ENCODE data around the gene MAG.

MAG gene

DNA sequence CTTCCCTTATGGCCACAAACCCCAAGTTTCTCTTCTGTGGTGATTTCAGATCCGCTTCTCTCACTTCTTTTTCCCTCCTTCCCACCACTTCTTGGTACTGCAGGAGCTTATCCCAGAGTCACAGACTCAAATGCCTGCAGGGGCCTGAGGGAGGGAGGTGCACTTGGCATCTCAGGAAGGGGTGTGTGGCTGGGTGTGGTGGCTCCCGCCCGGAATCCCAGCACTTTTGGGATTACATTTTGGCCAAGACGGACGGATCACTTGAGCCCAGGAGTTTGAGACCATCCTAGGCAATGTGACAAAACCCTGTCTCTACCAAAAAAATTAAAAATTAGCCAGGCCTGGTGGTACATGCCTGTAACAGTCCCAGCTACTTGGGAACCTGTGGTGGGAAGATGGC lies 17.6 kb upstream of the MAG start:
- DNase-seq (ENCODE audit: low read depth, low spot score), result no peak
- no peak overlapping the region for H3K4me3 ChIP-seq (ENCODE audit: low read depth, low read length)
- no peak for TF ChIP-seq CTCF (IDR thresholded peaks at IDR 0.05; ENCODE audit: low read depth, low read length)
- in situ Hi-C loops (cut with HindIII; ENCODE audit: low sequenced_read_pairs), result no loop called here

DNA sequence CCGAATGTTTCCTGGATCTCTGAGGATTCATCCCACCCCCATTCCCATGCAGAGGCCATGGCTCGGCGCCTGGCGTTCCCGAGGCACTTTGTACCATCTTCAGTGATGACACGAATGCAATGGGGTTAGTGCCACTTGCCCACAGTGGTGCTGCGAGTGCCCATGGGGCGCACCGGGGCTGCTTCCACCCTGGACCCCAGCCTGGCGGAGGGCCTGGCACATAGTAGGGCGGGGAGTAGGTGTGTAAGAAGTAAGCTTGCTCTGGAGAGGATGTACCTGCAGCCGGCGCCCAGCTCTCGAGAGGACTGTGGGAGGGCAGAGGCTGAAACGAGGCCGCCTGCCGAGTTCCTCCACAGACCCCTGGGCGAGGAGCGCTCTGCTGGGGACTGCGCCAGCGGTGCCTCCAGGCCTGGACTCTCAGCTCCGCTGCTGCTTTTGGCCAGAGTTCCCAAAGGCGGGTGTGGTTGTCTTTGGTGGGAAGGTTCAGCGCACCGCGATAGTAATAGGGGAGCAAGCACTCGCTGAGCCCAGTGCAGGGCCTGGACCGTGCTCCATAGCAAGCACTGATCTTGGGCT lies 15.2 kb upstream of the MAG start:
- H3K4me3 ChIP-seq (ENCODE audit: low read depth, low read length), result no peak overlapping the region
- in situ Hi-C loops (cut with HindIII; ENCODE audit: low sequenced_read_pairs), result no loop called here
- DNase-seq (ENCODE audit: low read depth, low spot score), result no peak
- TF ChIP-seq CTCF (IDR thresholded peaks at IDR 0.05; ENCODE audit: low read depth, low read length), result no peak

DNA sequence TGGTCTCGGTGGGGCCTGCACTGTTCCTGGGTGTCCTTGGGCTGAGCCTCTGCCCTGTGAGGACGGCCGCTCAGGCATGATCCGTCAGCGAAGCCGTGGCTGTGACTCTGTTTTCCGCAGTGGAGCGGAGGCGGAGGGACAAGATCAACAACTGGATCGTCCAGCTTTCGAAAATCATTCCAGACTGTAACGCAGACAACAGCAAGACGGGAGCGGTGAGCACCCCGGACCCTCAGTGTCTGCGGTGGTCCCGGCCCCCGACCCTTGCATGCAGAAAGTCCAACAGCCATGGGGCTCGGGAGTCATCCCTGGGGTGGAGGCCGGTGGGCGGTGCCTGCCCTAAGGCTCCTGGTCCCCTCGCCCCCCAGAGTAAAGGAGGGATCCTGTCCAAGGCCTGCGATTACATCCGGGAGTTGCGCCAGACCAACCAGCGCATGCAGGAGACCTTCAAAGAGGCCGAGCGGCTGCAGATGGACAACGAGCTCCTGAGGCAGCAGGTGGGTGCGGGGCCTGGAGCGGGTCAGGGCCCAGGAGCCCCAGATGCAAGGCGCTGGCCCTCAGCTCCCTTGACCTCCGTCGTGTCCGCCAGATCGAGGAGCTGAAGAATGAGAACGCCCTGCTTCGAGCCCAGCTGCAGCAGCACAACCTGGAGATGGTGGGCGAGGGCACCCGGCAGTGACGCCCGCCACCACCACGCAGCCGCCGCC lies 13.2 kb upstream of the MAG start:
- DNase-seq (ENCODE audit: low read depth, low spot score), result no peak
- H3K4me3 ChIP-seq (ENCODE audit: low read depth, low read length), result no peak overlapping the region
- in situ Hi-C loops (cut with HindIII; ENCODE audit: low sequenced_read_pairs), result no loop called here
- TF ChIP-seq CTCF (IDR thresholded peaks at IDR 0.05; ENCODE audit: low read depth, low read length), result no peak

DNA sequence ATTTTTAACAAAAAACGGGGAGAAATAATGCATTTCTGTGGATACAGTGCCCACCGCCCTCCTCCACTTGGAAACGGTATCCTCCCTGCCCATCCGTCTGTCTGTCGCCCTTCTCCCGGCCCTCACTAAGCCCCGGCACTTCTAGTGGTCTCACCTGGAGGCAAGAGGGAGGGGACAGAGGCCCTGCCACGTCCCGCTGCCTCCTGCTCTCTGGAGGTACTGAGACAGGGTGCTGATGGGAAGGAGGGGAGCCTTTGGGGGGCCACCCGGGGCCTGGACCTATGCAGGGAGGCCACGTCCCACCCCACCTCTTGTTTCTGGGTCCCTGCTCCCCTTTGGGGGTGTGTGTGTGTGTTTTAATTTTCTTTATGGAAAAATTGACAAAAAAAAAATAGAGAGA lies 12.6 kb upstream of the MAG start:
- no peak overlapping the region for H3K4me3 ChIP-seq (ENCODE audit: low read depth, low read length)
- in situ Hi-C loops (cut with HindIII; ENCODE audit: low sequenced_read_pairs), result no loop called here
- DNase-seq (ENCODE audit: low read depth, low spot score), result no peak
- no peak for TF ChIP-seq CTCF (IDR thresholded peaks at IDR 0.05; ENCODE audit: low read depth, low read length)

DNA sequence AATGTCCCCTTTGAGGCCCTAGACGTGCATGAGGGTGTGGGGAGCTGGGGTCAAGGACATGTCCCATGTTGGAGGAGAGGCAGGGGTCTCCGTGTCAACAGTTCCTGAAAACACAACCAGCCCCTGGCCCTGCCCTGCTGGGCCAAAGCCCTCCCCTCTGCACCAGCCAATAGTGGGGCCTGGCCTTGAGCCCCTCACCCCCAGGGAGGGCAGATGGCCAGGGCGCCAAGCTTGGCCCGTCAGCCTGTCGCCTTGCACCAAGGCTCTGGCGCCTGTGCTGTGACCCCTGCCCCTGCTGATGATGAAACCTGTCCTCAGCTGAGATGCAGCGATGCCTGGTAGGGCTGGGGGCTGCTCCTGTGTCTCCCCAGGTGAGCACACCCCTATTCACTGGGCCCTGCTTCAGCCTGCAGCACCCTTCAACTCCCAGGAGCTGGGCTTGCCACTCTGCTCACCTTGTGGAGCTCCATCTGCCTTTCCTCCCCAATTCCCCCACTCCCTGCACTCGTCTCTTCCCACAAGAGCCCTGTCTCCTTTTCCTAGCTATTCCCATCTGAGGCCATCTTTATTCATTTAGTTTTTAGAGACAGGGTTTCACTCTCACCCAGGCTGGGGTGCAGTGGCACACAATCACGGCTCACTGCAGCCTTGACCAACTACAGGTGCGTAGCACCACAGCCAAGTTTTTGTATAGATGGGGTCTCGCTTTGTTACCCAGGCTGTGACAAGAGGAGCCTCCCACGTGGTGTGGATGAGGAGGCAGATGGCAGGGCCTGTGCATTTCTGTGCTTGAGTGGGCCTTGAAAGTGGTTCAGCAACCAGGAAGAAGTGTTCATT lies 11.8 kb upstream of the MAG start:
- in situ Hi-C loops (cut with HindIII; ENCODE audit: low sequenced_read_pairs), result no loop called here
- TF ChIP-seq CTCF (IDR thresholded peaks at IDR 0.05; ENCODE audit: low read depth, low read length), result no peak
- no peak overlapping the region for H3K4me3 ChIP-seq (ENCODE audit: low read depth, low read length)
- DNase-seq (ENCODE audit: low read depth, low spot score), result no peak

DNA sequence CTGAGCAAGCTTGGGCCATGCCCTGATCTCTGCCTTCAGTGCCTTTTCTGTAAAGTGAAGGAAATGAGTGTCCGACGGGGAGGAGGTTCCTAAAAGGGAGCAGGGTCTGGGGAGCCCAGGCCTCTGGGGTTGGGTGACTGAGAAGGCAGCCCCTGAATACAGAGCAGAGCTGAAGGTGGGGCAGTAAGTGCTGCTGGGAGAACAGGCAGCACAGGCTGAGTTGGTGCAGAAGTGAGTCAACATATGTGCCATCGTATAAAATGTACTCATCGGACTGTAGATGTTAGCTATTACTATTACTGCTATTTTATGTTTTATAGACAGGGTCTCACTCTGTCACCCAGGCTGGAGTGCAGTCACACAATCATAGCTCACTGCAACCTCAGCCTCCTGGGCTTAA lies 10.7 kb upstream of the MAG start:
- no peak for TF ChIP-seq CTCF (IDR thresholded peaks at IDR 0.05; ENCODE audit: low read depth, low read length)
- no peak for DNase-seq (ENCODE audit: low read depth, low spot score)
- no peak overlapping the region for H3K4me3 ChIP-seq (ENCODE audit: low read depth, low read length)
- in situ Hi-C loops (cut with HindIII; ENCODE audit: low sequenced_read_pairs), result no loop called here
